ENCODE data around the gene GAS2L3. TPM values are rescaled to one million over a fixed set of nuclear protein-coding genes. Genes with fewer than 3 reads are reported as not detected.

The GAS2L3 gene
- total and polyA plus RNA-seq, 2 of the 8 experiments (the other 6 are each of a cell fraction or from before 2014, with no cell fraction given), result 2.1 to 19.3 TPM

DNA sequence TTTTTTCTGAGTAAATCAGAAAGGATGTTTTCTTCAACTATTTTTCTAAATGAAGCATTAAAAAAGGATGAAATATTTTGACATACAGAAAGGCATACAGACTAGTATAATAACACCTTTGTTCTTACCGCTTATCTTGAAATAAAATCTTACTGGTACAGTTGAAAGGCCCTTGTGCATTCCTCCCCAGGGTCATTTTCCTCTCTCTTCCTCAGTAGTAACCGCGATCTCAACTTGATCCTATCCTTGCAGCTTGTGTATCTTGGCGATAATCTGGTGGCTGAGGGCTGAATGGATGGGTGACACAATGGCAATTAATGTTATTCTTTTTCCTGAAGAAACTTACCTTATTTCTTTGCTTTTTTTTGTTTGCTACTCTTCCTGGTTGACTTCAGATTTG lies 18.5 kb downstream of the GAS2L3 start:
- Histone ChIP-seq H3K27me3 (replicated peaks in 1 of 4; ENCODE audit: control insufficient read depth in 3 of 4, extremely low read depth in 1 of 4, insufficient read depth in 3 of 4, low read length in 3 of 4) (no peaks in the 10 kb centered on the region), H3K27ac (ENCODE audit: low read depth, low read length) (no peak overlapping the region), H3K4me3 (ENCODE audit: extremely low read depth in 1 of 4, insufficient read depth in 2 of 4, low read depth in 3 of 4, low read length in 4 of 4) (no peak overlapping the region), H2BK12ac (ENCODE audit: low read depth, low read length) (no peak overlapping the region), H3K4me1 (replicated peaks in 1 of 4; ENCODE audit: control insufficient read depth in 3 of 4, insufficient read depth in 4 of 4, low read length in 3 of 4) (no peaks in the 10 kb centered on the region), H3K79me1 (ENCODE audit: low read depth, low read length) (no peaks in the 10 kb centered on the region), H4K91ac (replicated peaks; ENCODE audit: insufficient read length, low read length) (no peak overlapping the region), H3K14ac (ENCODE audit: insufficient read length) (no peak overlapping the region), H3K23me2 (ENCODE audit: low read depth, low read length) (no peaks in the 10 kb centered on the region), H3K23ac (ENCODE audit: insufficient read length) (no peak overlapping the region), H3K9me3 (ENCODE audit: insufficient read depth in 2 of 2, low read depth in 1 of 2, low read length in 1 of 2) (peaks cover 0 to 3% of the 10 kb centered on the region in 2 experiments; a peak in 1 of 4 replicates), H2AK5ac (ENCODE audit: low read depth, low read length) (no peak overlapping the region), H3K36me3 (ENCODE audit: control insufficient read depth in 2 of 4, insufficient read depth in 4 of 4, low read length in 3 of 4) (no peaks in the 10 kb centered on the region), H3K79me2 (ENCODE audit: control insufficient read depth in 1 of 2, insufficient read depth in 2 of 2, low read length in 2 of 2) (no peaks in the 10 kb centered on the region), H2AFZ (ENCODE audit: low read length) (no peak overlapping the region), H4K5ac (ENCODE audit: insufficient read length, low read depth, low read length) (no peak overlapping the region), H3K9ac (replicated peaks in 1 of 4; ENCODE audit: extremely low read depth in 1 of 4, low read depth in 3 of 4, low read length in 3 of 4) (no peak overlapping the region; a peak in 1 of 7 replicates), H3K4me2 (ENCODE audit: insufficient read depth in 1 of 2, low read depth in 2 of 2, low read length in 2 of 2) (no peak overlapping the region), H3K18ac (ENCODE audit: extremely low read depth, low read length) (no peak overlapping the region), H4K20me1 (replicated peaks in 1 of 2; ENCODE audit: control insufficient read depth in 1 of 2, insufficient read depth in 2 of 2, low read length in 2 of 2) (peaks cover 0 to 2% of the 10 kb centered on the region in 2 experiments), H3K56ac (replicated peaks; ENCODE audit: insufficient read length, low read depth, low read length) (no peak overlapping the region), H3K4ac (replicated peaks; ENCODE audit: insufficient read length, low read depth, low read length) (no peak overlapping the region), H2BK15ac (ENCODE audit: low read length) (no peak overlapping the region), H2BK20ac (ENCODE audit: low read length) (no peak overlapping the region), H2BK5ac (ENCODE audit: low read depth, low read length) (no peak overlapping the region), H4K8ac (ENCODE audit: extremely low read depth, insufficient read depth, low read length) (no peak overlapping the region), H2BK120ac (replicated peaks; ENCODE audit: low read depth, low read length) (no peak overlapping the region)
- WGBS, 2 experiments (ENCODE audit: extremely low coverage in 1 of 2, insufficient coverage in 1 of 2, insufficient read length in 1 of 2, insufficient replicate concordance in 2 of 2, low coverage in 1 of 2, low lambda C conversion rate in 2 of 2, missing lambda C conversion rate in 1 of 2), result 95% methylated on average over 4 of the region's 4 CpGs; no CpG with 5 or more reads in 1 of the 2 experiments
- DNase-seq (ENCODE audit: low read depth in 1 of 2, low spot score in 2 of 2), result no peak
- ChIA-PET POLR2A (ENCODE audit: partially characterized antibody) (no interaction called here), CTCF (ENCODE audit: partially characterized antibody) (interaction anchor here (1.0 kb wide), 1 partner anchor 13 kb away, joined by 3 read pairs; no protein-coding TSS in a partner anchor)
- no peak for FAIRE-seq
- no peak for TF ChIP-seq TBP (IDR thresholded peaks at IDR 0.05; ENCODE audit: low read depth, low read length)
- TF ChIP-seq ASH2L (IDR thresholded peaks at IDR 0.05; ENCODE audit: low read length), result no peak
- TF ChIP-seq ATF3 (IDR thresholded peaks at IDR 0.05; ENCODE audit: insufficient read depth, low read depth, low read length), result no peak
- TF ChIP-seq POU5F1 (IDR thresholded peaks at IDR 0.05; ENCODE audit: low read depth, low read length), result no peak
- no peak for TF ChIP-seq CEBPB (IDR thresholded peaks at IDR 0.05; ENCODE audit: low read depth, low read length)
- no peak for TF ChIP-seq HDAC2 (IDR thresholded peaks at IDR 0.05; ENCODE audit: borderline replicate concordance in 1 of 2, low read depth in 2 of 2, low read length in 2 of 2)
- no peak for TF ChIP-seq RXRA (IDR thresholded peaks at IDR 0.05; ENCODE audit: insufficient read depth, low read depth, low read length)
- TF ChIP-seq SP1 (IDR thresholded peaks at IDR 0.05; ENCODE audit: low read depth, low read length), result no peak
- no peak for TF ChIP-seq RAD21 (IDR thresholded peaks at IDR 0.05 in 1 of 2, conservative IDR thresholded peaks at IDR 0.05 in 1 of 2; ENCODE audit: low read depth in 2 of 2, low read length in 2 of 2)
- TF ChIP-seq HDAC6 (IDR thresholded peaks at IDR 0.05; ENCODE audit: low read depth, low read length), result no peak
- TF ChIP-seq JUN (IDR thresholded peaks at IDR 0.05; ENCODE audit: low read depth, low read length), result no peak
- TF ChIP-seq EZH2 (IDR thresholded peaks at IDR 0.05; ENCODE audit: low read depth, low read length, severe bottlenecking), result no peak
- TF ChIP-seq BRCA1 (IDR thresholded peaks at IDR 0.05; ENCODE audit: low read depth, low read length), result no peak
- no peak for TF ChIP-seq KDM1A (IDR thresholded peaks at IDR 0.05; ENCODE audit: borderline replicate concordance, low read length)
- no peak for TF ChIP-seq CREB1 (IDR thresholded peaks at IDR 0.05)
